Prostate gland (tissue), 2 donors: ENCODE data around the gene STIM1.

Experiments
- POLR2A ChIP-seq: fragments of 450-650 bp; IDR thresholded peaks from one replicate; pipeline ENCODE4 v1.6.1; 2016; ENCODE audit warnings: antibody characterized with exemption, mild to moderate bottlenecking
- POLR2AphosphoS5 ChIP-seq: sonication (generic); formaldehyde crosslinking; IDR thresholded peaks from one replicate; pipeline ENCODE4 v1.6.1; 2017; ENCODE audit warnings: antibody characterized with exemption
- TF ChIP-seq, protein P1 (sequence below), 4 experiments: fragments of 200-600 bp in 2 of 4; fragments of 450-650 bp in 2 of 4; sonication (generic) in 2 of 4; IDR thresholded peaks; 1 replicate in 3 of 4; 2 replicates in 1 of 4; pipeline ENCODE4 v1.5.1; 2016 to 2019; ENCODE audit warnings: antibody characterized with exemption in 4 of 4, mild to moderate bottlenecking in 2 of 4, moderate library complexity in 2 of 4

DNA sequence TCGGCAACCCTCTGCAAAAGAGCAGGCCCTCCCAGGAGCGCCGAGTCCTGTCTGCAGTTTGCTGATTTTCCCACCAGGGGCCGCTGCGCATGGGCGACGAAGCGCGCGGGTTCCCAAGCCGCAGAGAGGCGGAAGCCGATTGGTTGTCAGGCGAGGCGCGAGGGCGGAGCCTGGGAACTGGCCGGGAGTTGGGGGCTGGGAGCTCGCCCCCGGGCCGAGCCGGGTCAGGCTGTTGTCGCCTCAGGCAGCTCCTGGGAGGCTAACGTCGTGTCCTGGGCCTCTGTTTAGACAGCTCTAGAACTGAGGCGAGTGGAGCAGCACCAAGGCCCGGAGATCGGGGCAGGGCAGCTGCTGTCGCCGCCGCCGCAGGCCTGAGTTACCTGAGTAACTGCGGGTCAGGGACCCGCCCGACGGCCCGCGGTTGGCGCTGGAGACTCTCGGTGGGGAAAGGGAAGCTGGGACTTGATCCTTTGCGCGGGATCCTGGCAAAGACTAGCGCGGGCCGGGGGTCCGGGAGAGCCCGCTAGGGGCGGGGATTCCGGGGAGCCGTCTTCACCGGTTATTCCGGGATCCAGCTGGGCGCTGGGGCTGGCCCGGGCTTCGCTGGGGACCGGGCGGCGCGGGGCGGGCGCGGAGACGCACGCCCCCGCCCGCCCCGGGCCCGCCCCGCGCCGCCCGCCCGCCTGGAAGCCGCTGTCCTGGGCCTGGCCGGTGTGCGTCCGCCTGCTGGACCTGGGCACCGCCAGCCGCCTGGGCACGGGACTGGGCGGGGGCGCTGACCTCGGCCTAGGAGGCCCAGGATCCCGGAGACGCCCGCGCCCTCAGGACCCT lies at the start of gene STIM1:
- TF ChIP-seq, protein P1, sequence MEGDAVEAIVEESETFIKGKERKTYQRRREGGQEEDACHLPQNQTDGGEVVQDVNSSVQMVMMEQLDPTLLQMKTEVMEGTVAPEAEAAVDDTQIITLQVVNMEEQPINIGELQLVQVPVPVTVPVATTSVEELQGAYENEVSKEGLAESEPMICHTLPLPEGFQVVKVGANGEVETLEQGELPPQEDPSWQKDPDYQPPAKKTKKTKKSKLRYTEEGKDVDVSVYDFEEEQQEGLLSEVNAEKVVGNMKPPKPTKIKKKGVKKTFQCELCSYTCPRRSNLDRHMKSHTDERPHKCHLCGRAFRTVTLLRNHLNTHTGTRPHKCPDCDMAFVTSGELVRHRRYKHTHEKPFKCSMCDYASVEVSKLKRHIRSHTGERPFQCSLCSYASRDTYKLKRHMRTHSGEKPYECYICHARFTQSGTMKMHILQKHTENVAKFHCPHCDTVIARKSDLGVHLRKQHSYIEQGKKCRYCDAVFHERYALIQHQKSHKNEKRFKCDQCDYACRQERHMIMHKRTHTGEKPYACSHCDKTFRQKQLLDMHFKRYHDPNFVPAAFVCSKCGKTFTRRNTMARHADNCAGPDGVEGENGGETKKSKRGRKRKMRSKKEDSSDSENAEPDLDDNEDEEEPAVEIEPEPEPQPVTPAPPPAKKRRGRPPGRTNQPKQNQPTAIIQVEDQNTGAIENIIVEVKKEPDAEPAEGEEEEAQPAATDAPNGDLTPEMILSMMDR (IDR thresholded peaks at IDR 0.05): peak; percentile 94 to 99 (median 98)
- TF ChIP-seq POLR2A: peak; percentile 72
- TF ChIP-seq POLR2AphosphoS5: peak; percentile 81
